KBM-7 (cell line): ENCODE results near the gene XRCC5.
"Not testable (repeated sequence)": the region's sequence is repeated elsewhere in the genome, so short reads cannot be mapped to it uniquely, and the experiment has no call there.

Source experiments
- DNase-seq: peaks from one replicate; pipeline ENCODE4 v3.0.0-alpha.2; 2015
- in situ Hi-C: fragments of 300-500 bp; cut with MboI; formaldehyde crosslinking; loops from 2 replicates; pipeline ENCODE4 v1.14.3; 2020; ENCODE audit warnings: low sequenced_read_pairs, low pct_unique_long_range_greater_than_20kb, mixed read lengths

Gene XRCC5

GRCh38 chr2:216181953-216182461, 72.9 kb downstream of the XRCC5 start:
- in situ Hi-C loops, result no loop called here
- DNase-seq, result no peak

GRCh38 chr2:216183462-216183861, 74.3 kb downstream of the XRCC5 start:
- in situ Hi-C loops, result no loop called here
- peak; percentile 57 for DNase-seq

- in situ Hi-C loops, result no loop called here
- DNase-seq, result no peak
Observed at GRCh38 chr2:216188559-216188850, 79.4 kb downstream of the XRCC5 start.

- in situ Hi-C loops, result no loop called here
- no peak for DNase-seq
Observed at GRCh38 chr2:216188956-216189355, 79.8 kb downstream of the XRCC5 start.

GRCh38 chr2:216189410-216189809, 80.3 kb downstream of the XRCC5 start:
- no peak for DNase-seq
- in situ Hi-C loops, result no loop called here

- in situ Hi-C loops, result no loop called here
- no peak for DNase-seq
Observed at GRCh38 chr2:216192181-216192580, 83.0 kb downstream of the XRCC5 start.

- no peak for DNase-seq
- in situ Hi-C loops, result no loop called here
Observed at GRCh38 chr2:216192931-216193330, 83.8 kb downstream of the XRCC5 start.

- in situ Hi-C loops, result no loop called here
- no peak for DNase-seq
Observed at GRCh38 chr2:216194013-216194412, 84.9 kb downstream of the XRCC5 start.

- in situ Hi-C loops, result no loop called here
- no peak for DNase-seq
Observed at GRCh38 chr2:216194561-216194960, 85.4 kb downstream of the XRCC5 start.

GRCh38 chr2:216195565-216196029, 86.4 kb downstream of the XRCC5 start:
- in situ Hi-C loops, result no loop called here
- DNase-seq, result no peak

GRCh38 chr2:216201692-216202306, 92.7 kb downstream of the XRCC5 start:
- in situ Hi-C loops, result no loop called here
- DNase-seq, result no peak

- in situ Hi-C loops, result no loop called here
- no peak for DNase-seq
Observed at GRCh38 chr2:216202626-216203250, 93.6 kb downstream of the XRCC5 start.

GRCh38 chr2:216205486-216205885, 96.3 kb downstream of the XRCC5 start:
- DNase-seq, result no peak
- in situ Hi-C loops, result no loop called here

GRCh38 chr2:216206041-216206703, 97.0 kb downstream of the XRCC5 start:
- DNase-seq, result no peak
- in situ Hi-C loops, result no loop called here

GRCh38 chr2:216206821-216207220, 97.7 kb downstream of the XRCC5 start:
- no peak for DNase-seq
- in situ Hi-C loops, result no loop called here

- in situ Hi-C loops, DNase-seq: not testable (repeated sequence)
Observed at GRCh38 chr2:216208661-216209060, 99.5 kb downstream of the XRCC5 start.

- DNase-seq, result peak; percentile 77
- in situ Hi-C loops, result no loop called here
Observed at GRCh38 chr2:216210701-216211540, 101.8 kb downstream of the XRCC5 start.

GRCh38 chr2:216211614-216212145, 102.5 kb downstream of the XRCC5 start:
- no peak for DNase-seq
- in situ Hi-C loops, result no loop called here

GRCh38 chr2:216214768-216215167, 105.6 kb downstream of the XRCC5 start:
- no peak for DNase-seq
- in situ Hi-C loops, result no loop called here
